Activated naive CD8-positive, alpha-beta T cell treated with anti-CD3 and anti-CD28 coated beads, Interleukin-2, amount 10 ng/mL, durations not matched to agents 7 days and 5 days (primary cell): ENCODE measurements around the gene DIPK1C. TPM values are rescaled to one million over a fixed set of nuclear protein-coding genes. Genes with fewer than 3 reads are reported as not detected.

Experiments used
- ATAC-seq: fragments of 150-1000 bp; cut with Tn5 transposase; one replicate; pipeline ENCODE4 v1.10.0; 2021; ENCODE audit warnings: low read depth, moderate library complexity
- POLR2A ChIA-PET: fragments of 350-600 bp; sonication (Branson Sonifier 250); formaldehyde crosslinking; loops from one replicate; lab custom pipeline; 2021; ENCODE audit warnings: antibody characterized with exemption; lab: Charles Lee
- DNase-seq: peaks from one replicate; pipeline ENCODE4 v3.0.0; 2021
- H3K27ac Mint-ChIP-seq: one replicate; pipeline ENCODE4 v1.8.0; 2022; ENCODE audit warnings: mild to moderate bottlenecking, mixed read lengths
- H3K27me3 Mint-ChIP-seq: one replicate; pipeline ENCODE4 v1.8.0; 2022; ENCODE audit warnings: mild to moderate bottlenecking, moderate library complexity, mixed read lengths
- H3K36me3 Mint-ChIP-seq: one replicate; pipeline ENCODE4 v1.8.0; 2021; ENCODE audit warnings: mild to moderate bottlenecking, mixed read lengths
- H3K4me1 Mint-ChIP-seq: one replicate; pipeline ENCODE4 v1.8.0; 2021; ENCODE audit warnings: mixed read lengths
- H3K4me3 Mint-ChIP-seq: one replicate; pipeline ENCODE4 v1.8.0; 2022; ENCODE audit warnings: mild to moderate bottlenecking, moderate library complexity, mixed read lengths
- H3K9me3 Mint-ChIP-seq: one replicate; pipeline ENCODE4 v1.8.0; 2021; ENCODE audit warnings: mixed read lengths
- total RNA-seq, 2 experiments: library from RNA; stranded (reverse); gene quantifications; one replicate each; pipeline ENCODE4 v1.2.3, GENCODE V29; 2021

Gene DIPK1C
- total RNA-seq, 2 experiments from 2014 or later = not detected

- Mint-ChIP-seq H3K36me3 (no peaks in the 10 kb centered on the region), H3K27ac (no peak overlapping the region), H3K4me3 (no peak overlapping the region), H3K9me3 (no peaks in the 10 kb centered on the region), H3K4me1 (peaks cover 3% of the 10 kb centered on the region), H3K27me3 (peaks cover 5% of the 10 kb centered on the region)
- no peak for DNase-seq
- POLR2A ChIA-PET = no interaction called here
- no peak for ATAC-seq
Observed at GRCh38 chr18:74435740-74436139, 21.4 kb downstream of the DIPK1C start.

- peaks cover 3% of the 10 kb centered on the region for H3K4me1 Mint-ChIP-seq
Observed at GRCh38 chr18:74434466-74434865, 22.6 kb downstream of the DIPK1C start.

GRCh38 chr18:74430806-74431571, 26.1 kb downstream of the DIPK1C start:
- no peak for DNase-seq
- Mint-ChIP-seq H3K36me3 (no peaks in the 10 kb centered on the region), H3K27me3 (peaks cover 5% of the 10 kb centered on the region), H3K27ac (no peak overlapping the region), H3K9me3 (no peaks in the 10 kb centered on the region), H3K4me1 (peaks cover 1% of the 10 kb centered on the region), H3K4me3 (no peak overlapping the region)
- no peak for ATAC-seq
- POLR2A ChIA-PET = no interaction called here

More at GRCh38 chr18:74434466-74434865, 22.6 kb downstream of the DIPK1C start:
- H3K27me3 Mint-ChIP-seq = peaks cover 5% of the 10 kb centered on the region
- no peak overlapping the region for H3K27ac Mint-ChIP-seq
- no peak for DNase-seq
- H3K9me3 Mint-ChIP-seq = no peaks in the 10 kb centered on the region
- no peaks in the 10 kb centered on the region for H3K36me3 Mint-ChIP-seq
- POLR2A ChIA-PET = no interaction called here
- no peak for ATAC-seq
- no peak overlapping the region for H3K4me3 Mint-ChIP-seq

- no peak overlapping the region for H3K27ac Mint-ChIP-seq
- no peak for ATAC-seq
- H3K4me3 Mint-ChIP-seq = no peak overlapping the region
- peaks cover 5% of the 10 kb centered on the region for H3K27me3 Mint-ChIP-seq
- POLR2A ChIA-PET = no interaction called here
- no peaks in the 10 kb centered on the region for H3K9me3 Mint-ChIP-seq
- peaks cover 1% of the 10 kb centered on the region for H3K4me1 Mint-ChIP-seq
- no peaks in the 10 kb centered on the region for H3K36me3 Mint-ChIP-seq
- DNase-seq = no peak
Observed at GRCh38 chr18:74430231-74430630, 26.9 kb downstream of the DIPK1C start.

GRCh38 chr18:74429096-74429495, 28.0 kb downstream of the DIPK1C start:
- Mint-ChIP-seq H3K4me1 (peaks cover 1% of the 10 kb centered on the region), H3K4me3 (no peak overlapping the region), H3K27ac (no peak overlapping the region), H3K9me3 (peaks cover 2% of the 10 kb centered on the region), H3K27me3 (no peaks in the 10 kb centered on the region), H3K36me3 (no peaks in the 10 kb centered on the region)
- POLR2A ChIA-PET = no interaction called here
- no peak for ATAC-seq
- no peak for DNase-seq

- Mint-ChIP-seq H3K27ac (no peak overlapping the region), H3K4me1 (peaks cover 1% of the 10 kb centered on the region), H3K4me3 (no peak overlapping the region), H3K9me3 (peaks cover 4% of the 10 kb centered on the region), H3K27me3 (no peaks in the 10 kb centered on the region), H3K36me3 (no peaks in the 10 kb centered on the region)
- POLR2A ChIA-PET = no interaction called here
- DNase-seq (no peak), ATAC-seq (no peak)
Observed at GRCh38 chr18:74427442-74428112, 29.5 kb downstream of the DIPK1C start.

- ATAC-seq = no peak
- Mint-ChIP-seq H3K36me3 (no peaks in the 10 kb centered on the region), H3K27ac (no peak overlapping the region), H3K4me1 (peaks cover 1% of the 10 kb centered on the region), H3K27me3 (peaks cover 2% of the 10 kb centered on the region), H3K4me3 (no peak overlapping the region), H3K9me3 (peaks cover 4% of the 10 kb centered on the region)
- POLR2A ChIA-PET = no interaction called here
- no peak for DNase-seq
Observed at GRCh38 chr18:74425876-74426275, 31.2 kb downstream of the DIPK1C start.

- Mint-ChIP-seq H3K27ac (no peak overlapping the region), H3K4me1 (peaks cover 1% of the 10 kb centered on the region), H3K36me3 (no peaks in the 10 kb centered on the region), H3K4me3 (no peak overlapping the region), H3K27me3 (peaks cover 3% of the 10 kb centered on the region), H3K9me3 (peaks cover 4% of the 10 kb centered on the region)
- DNase-seq (no peak), ATAC-seq (no peak)
- POLR2A ChIA-PET = no interaction called here
Observed at GRCh38 chr18:74425161-74425560, 31.9 kb downstream of the DIPK1C start.

- H3K4me3 Mint-ChIP-seq = no peak overlapping the region
- H3K9me3 Mint-ChIP-seq = peaks cover 4% of the 10 kb centered on the region
- no peaks in the 10 kb centered on the region for H3K4me1 Mint-ChIP-seq
- peaks cover 9% of the 10 kb centered on the region for H3K27me3 Mint-ChIP-seq
- no peak for DNase-seq
- POLR2A ChIA-PET = no interaction called here
- H3K36me3 Mint-ChIP-seq = no peaks in the 10 kb centered on the region
- ATAC-seq = no peak
- H3K27ac Mint-ChIP-seq = no peak overlapping the region
Observed at GRCh38 chr18:74422541-74422940, 34.6 kb downstream of the DIPK1C start.

GRCh38 chr18:74420926-74421325, 36.2 kb downstream of the DIPK1C start:
- Mint-ChIP-seq H3K27me3 (peaks cover 13% of the 10 kb centered on the region), H3K4me3 (no peak overlapping the region), H3K36me3 (no peaks in the 10 kb centered on the region), H3K27ac (no peak overlapping the region), H3K9me3 (peaks cover 4% of the 10 kb centered on the region), H3K4me1 (no peaks in the 10 kb centered on the region)
- DNase-seq = no peak
- POLR2A ChIA-PET = no interaction called here
- no peak for ATAC-seq

GRCh38 chr18:74420481-74420880, 36.6 kb downstream of the DIPK1C start:
- no peaks in the 10 kb centered on the region for H3K36me3 Mint-ChIP-seq

GRCh38 chr18:74419761-74420160, 37.3 kb downstream of the DIPK1C start:
- H3K4me3 Mint-ChIP-seq = no peak overlapping the region
- POLR2A ChIA-PET = no interaction called here
- DNase-seq (no peak), ATAC-seq (no peak)
- H3K9me3 Mint-ChIP-seq = peaks cover 4% of the 10 kb centered on the region
- H3K27ac Mint-ChIP-seq = no peak overlapping the region
- H3K36me3 Mint-ChIP-seq = no peaks in the 10 kb centered on the region
- peaks cover 13% of the 10 kb centered on the region for H3K27me3 Mint-ChIP-seq
- no peaks in the 10 kb centered on the region for H3K4me1 Mint-ChIP-seq

More at GRCh38 chr18:74420481-74420880, 36.6 kb downstream of the DIPK1C start:
- POLR2A ChIA-PET = no interaction called here
- DNase-seq = no peak
- ATAC-seq = no peak
- Mint-ChIP-seq H3K9me3 (peaks cover 4% of the 10 kb centered on the region), H3K4me1 (no peaks in the 10 kb centered on the region), H3K27ac (no peak overlapping the region), H3K27me3 (peaks cover 13% of the 10 kb centered on the region), H3K4me3 (no peak overlapping the region)

- H3K4me3 Mint-ChIP-seq = no peak overlapping the region
Observed at GRCh38 chr18:74418023-74418422, 39.1 kb downstream of the DIPK1C start.

GRCh38 chr18:74416124-74416523, 41.0 kb downstream of the DIPK1C start:
- Mint-ChIP-seq H3K4me3 (no peak overlapping the region), H3K36me3 (no peaks in the 10 kb centered on the region), H3K9me3 (no peaks in the 10 kb centered on the region), H3K27me3 (peaks cover 13% of the 10 kb centered on the region), H3K4me1 (peaks cover 3% of the 10 kb centered on the region), H3K27ac (no peak overlapping the region)
- POLR2A ChIA-PET = no interaction called here
- ATAC-seq (no peak), DNase-seq (no peak)

More at GRCh38 chr18:74418023-74418422, 39.1 kb downstream of the DIPK1C start:
- Mint-ChIP-seq H3K27ac (no peak overlapping the region), H3K9me3 (no peaks in the 10 kb centered on the region), H3K4me1 (no peaks in the 10 kb centered on the region), H3K36me3 (no peaks in the 10 kb centered on the region), H3K27me3 (peaks cover 13% of the 10 kb centered on the region)
- POLR2A ChIA-PET = no interaction called here
- ATAC-seq (no peak), DNase-seq (no peak)
